Measurements from ENCODE around the gene PCSK7.
A peak's percentile ranks its signal among the peaks of the same experiment; 100 is the strongest.

The PCSK7 gene

DNA sequence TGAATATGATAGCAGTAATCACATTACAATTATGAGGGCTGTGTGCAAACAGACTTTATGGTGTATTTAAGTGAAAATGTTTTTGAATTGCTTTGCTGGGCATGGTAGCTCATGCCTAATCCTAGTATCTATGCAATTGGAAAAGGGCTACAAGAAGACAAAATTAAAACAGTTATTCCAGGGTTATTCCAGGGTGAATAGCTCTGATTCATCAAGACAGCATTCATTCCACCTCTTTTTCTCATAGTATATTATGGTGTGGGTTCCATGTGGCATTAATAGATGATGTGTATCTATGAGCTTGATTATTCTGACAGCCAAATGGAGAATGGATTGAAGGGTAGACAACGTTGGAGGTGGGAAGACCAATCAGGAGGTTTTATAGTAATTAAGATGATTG is 65.4 kb downstream of the PCSK7 start (continued):
- TF ChIP-seq, protein P1, sequence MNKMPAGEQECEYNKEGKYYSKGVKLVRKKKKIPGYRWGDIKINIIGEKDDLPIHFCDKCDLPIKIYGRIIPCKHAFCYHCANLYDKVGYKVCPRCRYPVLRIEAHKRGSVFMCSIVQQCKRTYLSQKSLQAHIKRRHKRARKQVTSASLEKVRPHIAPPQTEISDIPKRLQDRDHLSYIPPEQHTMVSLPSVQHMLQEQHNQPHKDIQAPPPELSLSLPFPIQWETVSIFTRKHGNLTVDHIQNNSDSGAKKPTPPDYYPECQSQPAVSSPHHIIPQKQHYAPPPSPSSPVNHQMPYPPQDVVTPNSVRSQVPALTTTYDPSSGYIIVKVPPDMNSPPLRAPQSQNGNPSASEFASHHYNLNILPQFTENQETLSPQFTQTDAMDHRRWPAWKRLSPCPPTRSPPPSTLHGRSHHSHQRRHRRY (tag by site-specific recombination; IDR thresholded peaks at IDR 0.05), result no peak
- no peak for TF ChIP-seq REST (tag by site-specific recombination; IDR thresholded peaks at IDR 0.05)

- no peak overlapping the region for H3K4me3 ChIP-seq (ENCODE audit: low read depth, low read length)
- CTCF ChIA-PET, result interaction anchor here (1.5 to 1.8 kb wide), 2 partner anchors 11 to 18 kb away, joined by 3 to 5 read pairs; partner anchors contain the start of gene SIDT2
- POLR2A ChIA-PET, result interaction anchor here (0.5 to 2.1 kb wide), 3 partner anchors 13 to 27 kb away, joined by 3 to 8 read pairs (median 5); partner anchors contain the start of gene SIDT2
- no peaks in the 10 kb centered on the region for H3K4me1 ChIP-seq (ENCODE audit: control insufficient read depth, insufficient read depth, low read length)
- H3K27ac ChIP-seq (ENCODE audit: extremely low read depth, low read depth, low read length), result no peak overlapping the region
- TF ChIP-seq, protein P2, sequence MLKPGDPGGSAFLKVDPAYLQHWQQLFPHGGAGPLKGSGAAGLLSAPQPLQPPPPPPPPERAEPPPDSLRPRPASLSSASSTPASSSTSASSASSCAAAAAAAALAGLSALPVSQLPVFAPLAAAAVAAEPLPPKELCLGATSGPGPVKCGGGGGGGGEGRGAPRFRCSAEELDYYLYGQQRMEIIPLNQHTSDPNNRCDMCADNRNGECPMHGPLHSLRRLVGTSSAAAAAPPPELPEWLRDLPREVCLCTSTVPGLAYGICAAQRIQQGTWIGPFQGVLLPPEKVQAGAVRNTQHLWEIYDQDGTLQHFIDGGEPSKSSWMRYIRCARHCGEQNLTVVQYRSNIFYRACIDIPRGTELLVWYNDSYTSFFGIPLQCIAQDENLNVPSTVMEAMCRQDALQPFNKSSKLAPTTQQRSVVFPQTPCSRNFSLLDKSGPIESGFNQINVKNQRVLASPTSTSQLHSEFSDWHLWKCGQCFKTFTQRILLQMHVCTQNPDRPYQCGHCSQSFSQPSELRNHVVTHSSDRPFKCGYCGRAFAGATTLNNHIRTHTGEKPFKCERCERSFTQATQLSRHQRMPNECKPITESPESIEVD (tag by site-specific recombination; IDR thresholded peaks at IDR 0.05), result peak; percentile 30; the same call in 1 of the 2 replicates
- no peak for TF ChIP-seq ZNF24 (tag by site-specific recombination; IDR thresholded peaks at IDR 0.05)
- TF ChIP-seq ZNF449 (tag by site-specific recombination; IDR thresholded peaks at IDR 0.05), result no peak
- no peak for TF ChIP-seq ZNF335 (tag by site-specific recombination; conservative IDR thresholded peaks at IDR 0.05)
- TF ChIP-seq SP2 (tag by site-specific recombination; IDR thresholded peaks at IDR 0.05), result no peak
- TF ChIP-seq HOXA7 (CRISPR knock-in tag; IDR thresholded peaks at IDR 0.05; ENCODE audit: borderline replicate concordance), result no peak
- TF ChIP-seq ZNF792 (tag by site-specific recombination; IDR thresholded peaks at IDR 0.05), result no peak
- no peaks in the 10 kb centered on the region for H3K9me3 ChIP-seq (ENCODE audit: control insufficient read depth, insufficient read depth, low read depth, low read length)
- H3K36me3 ChIP-seq (ENCODE audit: control insufficient read depth in 2 of 2, insufficient read depth in 1 of 2, low read length in 2 of 2), result peaks cover 35 to 85% of the 10 kb centered on the region in 2 experiments
Measured at GRCh38 chr11:117160826-117161225, 71.0 kb downstream of the PCSK7 start.

- H3K9me3 ChIP-seq (ENCODE audit: control insufficient read depth, insufficient read depth, low read depth, low read length), result no peaks in the 10 kb centered on the region
- H3K4me1 ChIP-seq (ENCODE audit: control insufficient read depth, insufficient read depth, low read length), result no peaks in the 10 kb centered on the region
- TF ChIP-seq ZNF138 (tag by site-specific recombination; IDR thresholded peaks at IDR 0.05; ENCODE audit: borderline replicate concordance) (no peak), ZBTB8A (tag by site-specific recombination; IDR thresholded peaks at IDR 0.05) (no peak), ZNF10 (tag by site-specific recombination; IDR thresholded peaks at IDR 0.05) (no peak), SALL2 (tag by site-specific recombination; IDR thresholded peaks at IDR 0.05; ENCODE audit: borderline replicate concordance) (no peak), ZNF112 (tag by site-specific recombination; IDR thresholded peaks at IDR 0.05) (no peak)
- TF ChIP-seq, protein P3, sequence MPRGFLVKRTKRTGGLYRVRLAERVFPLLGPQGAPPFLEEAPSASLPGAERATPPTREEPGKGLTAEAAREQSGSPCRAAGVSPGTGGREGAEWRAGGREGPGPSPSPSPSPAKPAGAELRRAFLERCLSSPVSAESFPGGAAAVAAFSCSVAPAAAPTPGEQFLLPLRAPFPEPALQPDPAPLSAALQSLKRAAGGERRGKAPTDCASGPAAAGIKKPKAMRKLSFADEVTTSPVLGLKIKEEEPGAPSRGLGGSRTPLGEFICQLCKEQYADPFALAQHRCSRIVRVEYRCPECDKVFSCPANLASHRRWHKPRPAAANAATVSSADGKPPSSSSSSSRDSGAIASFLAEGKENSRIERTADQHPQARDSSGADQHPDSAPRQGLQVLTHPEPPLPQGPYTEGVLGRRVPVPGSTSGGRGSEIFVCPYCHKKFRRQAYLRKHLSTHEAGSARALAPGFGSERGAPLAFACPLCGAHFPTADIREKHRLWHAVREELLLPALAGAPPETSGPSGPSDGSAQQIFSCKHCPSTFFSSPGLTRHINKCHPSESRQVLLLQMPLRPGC (tag by site-specific recombination; IDR thresholded peaks at IDR 0.05), result no peak
- H3K27ac ChIP-seq (ENCODE audit: extremely low read depth, low read depth, low read length), result no peak overlapping the region
- ChIA-PET POLR2A (interaction anchor here (2.1 kb wide), 1 partner anchor 19 kb away, joined by 8 read pairs; the partner anchor contains the start of gene SIDT2), CTCF (interaction anchor here (0.5 to 1.8 kb wide), 2 partner anchors 12 to 45 kb away, joined by 3 to 5 read pairs; no protein-coding TSS in a partner anchor)
- peaks cover 29 to 82% of the 10 kb centered on the region in 2 experiments for H3K36me3 ChIP-seq (ENCODE audit: control insufficient read depth in 2 of 2, insufficient read depth in 1 of 2, low read length in 2 of 2)
- no peak overlapping the region for H3K4me3 ChIP-seq (ENCODE audit: low read depth, low read length)
Measured at GRCh38 chr11:117159892-117160291, 72.0 kb downstream of the PCSK7 start.

Data from HEK293 (cell line).